ENCODE results near the gene CLDN24. TPM values are rescaled to one million over a fixed set of nuclear protein-coding genes. Genes with fewer than 3 reads are reported as not detected.

Gene CLDN24
- total and polyA plus RNA-seq, 2 experiments from 2014 or later, result 0.94 TPM; not detected in 1

- DNase-seq (ENCODE audit: low spot score), result no peak
- Histone ChIP-seq H3K4me1 (ENCODE audit: insufficient read depth) (no peaks in the 10 kb centered on the region), H2AFZ (no peak overlapping the region), H4K20me1 (ENCODE audit: insufficient read depth, poor library complexity, severe bottlenecking) (no peaks in the 10 kb centered on the region), H3K79me2 (no peaks in the 10 kb centered on the region), H3K4me2 (no peak overlapping the region), H3K9me2 (replicated peaks; ENCODE audit: insufficient read depth) (no peaks in the 10 kb centered on the region), H3K9me3 (ENCODE audit: low read depth) (no peaks in the 10 kb centered on the region), H3K27ac (no peak overlapping the region), H3K36me3 (replicated peaks; ENCODE audit: insufficient read depth, low read depth) (no peaks in the 10 kb centered on the region), H3K4me3 (no peak overlapping the region), H3K27me3 (no peaks in the 10 kb centered on the region)
- TF ChIP-seq EZH2phosphoT487 (IDR thresholded peaks at IDR 0.05; ENCODE audit: low read depth, severe bottlenecking, unreplicated experiment) (no peak), EZH2 (IDR thresholded peaks at IDR 0.05; ENCODE audit: borderline replicate concordance) (no peak), CTCF (IDR thresholded peaks at IDR 0.05; ENCODE audit: poor library complexity) (no peak)
- WGBS (ENCODE audit: low lambda C conversion rate, missing lambda C conversion rate), result 97% methylated on average over 5 of the region's 5 CpGs
Measured at GRCh38 chr4:183312841-183313240, 9.4 kb downstream of the CLDN24 start.

- H3K9me3 ChIP-seq (ENCODE audit: low read depth), result no peaks in the 10 kb centered on the region
- WGBS (ENCODE audit: low lambda C conversion rate, missing lambda C conversion rate), result 98% methylated on average over 3 of the region's 3 CpGs
- H3K27me3 ChIP-seq, result no peaks in the 10 kb centered on the region
- no peak overlapping the region for H2AFZ ChIP-seq
- DNase-seq (ENCODE audit: low spot score), result no peak
- H3K79me2 ChIP-seq, result no peaks in the 10 kb centered on the region
- no peaks in the 10 kb centered on the region for H3K9me2 ChIP-seq (replicated peaks; ENCODE audit: insufficient read depth)
- no peak overlapping the region for H3K4me2 ChIP-seq
- no peaks in the 10 kb centered on the region for H3K36me3 ChIP-seq (replicated peaks; ENCODE audit: insufficient read depth, low read depth)
- H3K4me1 ChIP-seq (ENCODE audit: insufficient read depth), result no peaks in the 10 kb centered on the region
- TF ChIP-seq CTCF (IDR thresholded peaks at IDR 0.05; ENCODE audit: poor library complexity) (no peak), EZH2 (IDR thresholded peaks at IDR 0.05; ENCODE audit: borderline replicate concordance) (no peak), EZH2phosphoT487 (IDR thresholded peaks at IDR 0.05; ENCODE audit: low read depth, severe bottlenecking, unreplicated experiment) (no peak)
- no peaks in the 10 kb centered on the region for H4K20me1 ChIP-seq (ENCODE audit: insufficient read depth, poor library complexity, severe bottlenecking)
- no peak overlapping the region for H3K4me3 ChIP-seq
- H3K27ac ChIP-seq, result no peak overlapping the region
Measured at GRCh38 chr4:183306811-183307210, 15.4 kb downstream of the CLDN24 start.

- no peak overlapping the region for H3K27ac ChIP-seq
- 96% methylated on average over 2 of the region's 2 CpGs for WGBS (ENCODE audit: low lambda C conversion rate, missing lambda C conversion rate)
- no peaks in the 10 kb centered on the region for H3K79me2 ChIP-seq
- TF ChIP-seq EZH2phosphoT487 (IDR thresholded peaks at IDR 0.05; ENCODE audit: low read depth, severe bottlenecking, unreplicated experiment), result no peak
- TF ChIP-seq CTCF (IDR thresholded peaks at IDR 0.05; ENCODE audit: poor library complexity), result no peak
- TF ChIP-seq EZH2 (IDR thresholded peaks at IDR 0.05; ENCODE audit: borderline replicate concordance), result no peak
- no peaks in the 10 kb centered on the region for H3K36me3 ChIP-seq (replicated peaks; ENCODE audit: insufficient read depth, low read depth)
- no peaks in the 10 kb centered on the region for H3K9me3 ChIP-seq (ENCODE audit: low read depth)
- no peak overlapping the region for H3K4me3 ChIP-seq
- no peak overlapping the region for H3K4me2 ChIP-seq
- no peaks in the 10 kb centered on the region for H3K27me3 ChIP-seq
- DNase-seq (ENCODE audit: low spot score), result no peak
- H3K4me1 ChIP-seq (ENCODE audit: insufficient read depth), result no peaks in the 10 kb centered on the region
- no peak overlapping the region for H2AFZ ChIP-seq
- H3K9me2 ChIP-seq (replicated peaks; ENCODE audit: insufficient read depth), result no peaks in the 10 kb centered on the region
- H4K20me1 ChIP-seq (ENCODE audit: insufficient read depth, poor library complexity, severe bottlenecking), result no peaks in the 10 kb centered on the region
Measured at GRCh38 chr4:183304538-183304937, 17.7 kb downstream of the CLDN24 start.

- no peak for DNase-seq (ENCODE audit: low spot score)
- no peaks in the 10 kb centered on the region for H3K9me3 ChIP-seq (ENCODE audit: low read depth)
- H2AFZ ChIP-seq, result no peak overlapping the region
- TF ChIP-seq EZH2 (IDR thresholded peaks at IDR 0.05; ENCODE audit: borderline replicate concordance), result no peak
- no peak overlapping the region for H3K4me3 ChIP-seq
- no peaks in the 10 kb centered on the region for H3K9me2 ChIP-seq (replicated peaks; ENCODE audit: insufficient read depth)
- H4K20me1 ChIP-seq (ENCODE audit: insufficient read depth, poor library complexity, severe bottlenecking), result no peaks in the 10 kb centered on the region
- no peak overlapping the region for H3K27ac ChIP-seq
- 83% methylated on average over 4 of the region's 4 CpGs for WGBS (ENCODE audit: low lambda C conversion rate, missing lambda C conversion rate)
- no peaks in the 10 kb centered on the region for H3K79me2 ChIP-seq
- H3K4me1 ChIP-seq (ENCODE audit: insufficient read depth), result no peaks in the 10 kb centered on the region
- H3K36me3 ChIP-seq (replicated peaks; ENCODE audit: insufficient read depth, low read depth), result no peaks in the 10 kb centered on the region
- no peaks in the 10 kb centered on the region for H3K27me3 ChIP-seq
- no peak overlapping the region for H3K4me2 ChIP-seq
Measured at GRCh38 chr4:183304067-183304466, 18.2 kb downstream of the CLDN24 start.
